ENCODE data around the gene CAGE1. TPM values are rescaled to one million over a fixed set of nuclear protein-coding genes. Genes with fewer than 3 reads are reported as not detected.

The CAGE1 gene
- total and polyA plus RNA-seq, 10 of the 15 experiments (the other 5 are each of a cell fraction or from before 2014, with no cell fraction given): 0.03 to 0.42 (median 0.08) TPM; not detected in 3

DNA sequence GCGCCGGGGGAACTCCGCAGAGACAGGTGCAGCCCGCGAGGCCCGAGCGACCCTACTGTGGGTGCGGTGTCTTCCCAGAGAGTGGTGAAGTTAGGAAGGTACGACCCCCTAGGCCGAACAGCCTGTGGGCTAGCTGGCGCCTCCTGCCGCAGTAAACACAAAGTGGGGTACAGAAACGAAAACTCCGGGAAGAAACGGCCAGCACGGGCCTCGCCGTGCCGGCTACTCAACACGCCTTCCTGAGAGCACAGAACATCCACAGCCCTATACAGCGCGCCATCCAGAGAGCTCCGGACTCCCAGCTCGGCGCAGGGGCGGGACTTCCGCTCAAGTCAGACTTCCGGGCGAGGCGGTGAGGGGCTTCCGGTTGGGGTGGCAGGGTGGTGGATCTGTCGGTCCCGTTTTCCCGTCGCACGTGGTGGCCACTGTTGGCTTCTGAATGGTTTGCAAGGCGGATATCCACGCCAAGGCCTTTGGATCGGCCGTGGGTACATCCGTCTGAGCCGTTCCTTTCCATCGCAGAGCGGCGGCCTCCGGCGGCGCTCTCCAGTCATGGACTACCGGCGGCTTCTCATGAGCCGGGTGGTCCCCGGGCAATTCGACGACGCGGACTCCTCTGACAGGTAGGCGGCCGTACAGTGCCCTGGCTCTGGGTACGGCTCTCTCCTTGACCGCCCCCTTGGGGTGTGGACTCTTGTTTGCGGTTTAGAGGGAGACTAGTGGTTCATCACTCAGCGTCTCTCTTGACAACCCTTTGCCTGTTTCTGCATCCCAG lies at the start of gene CAGE1, which contains the start of gene RIOK1 (continued):
- TF ChIP-seq SPI1 (IDR thresholded peaks at IDR 0.05; ENCODE audit: borderline replicate concordance, insufficient read depth, low read depth, low read length): peak; percentile 69; the same call in 1 of the 2 replicates
- no peak for TF ChIP-seq CBX3 (IDR thresholded peaks at IDR 0.05; ENCODE audit: borderline replicate concordance, low read depth)
- TF ChIP-seq ATF2 (IDR thresholded peaks at IDR 0.05; ENCODE audit: low read length): no peak
- TF ChIP-seq MEF2B (IDR thresholded peaks at IDR 0.05; ENCODE audit: partially characterized antibody, poor library complexity, severe bottlenecking): peak; percentile 9
- peak; percentile 86 for TF ChIP-seq DPF2 (IDR thresholded peaks at IDR 0.05)
- peak; percentile 97 for TF ChIP-seq POLR2A (IDR thresholded peaks at IDR 0.05; ENCODE audit: low read depth, low read length)
- no peak for TF ChIP-seq ZNF622 (IDR thresholded peaks at IDR 0.05)
- TF ChIP-seq EZH2 (IDR thresholded peaks at IDR 0.05; ENCODE audit: borderline replicate concordance, control insufficient read depth, low read depth, low read length): no peak
- TF ChIP-seq TCF12 (IDR thresholded peaks at IDR 0.05; ENCODE audit: low read depth, low read length): peak; percentile 83; the same call in 1 of the 2 replicates
- TF ChIP-seq NR2C2 (IDR thresholded peaks at IDR 0.05; ENCODE audit: borderline replicate concordance, control insufficient read depth, insufficient read length, low read depth): no peak
- no peak for TF ChIP-seq ESRRA (IDR thresholded peaks at IDR 0.05; ENCODE audit: low read length)
- 0 out of 2 replicates have a peak, but pooled peaks have one; percentile 29 for TF ChIP-seq STAT1 (conservative IDR thresholded peaks at IDR 0.05)
- no peak for TF ChIP-seq ZNF24 (IDR thresholded peaks at IDR 0.05)
- TF ChIP-seq NR2F1 (conservative IDR thresholded peaks at IDR 0.05): no peak
- no peak for TF ChIP-seq PRDM15 (CRISPR knock-in tag; IDR thresholded peaks at IDR 0.05)
- peak; percentile 95 for TF ChIP-seq RELA (IDR thresholded peaks at IDR 0.05; ENCODE audit: borderline replicate concordance, partially characterized antibody)
- no peak for TF ChIP-seq SIX5 (IDR thresholded peaks at IDR 0.05; ENCODE audit: low read depth, low read length, severe bottlenecking)
- TF ChIP-seq YY1 (IDR thresholded peaks at IDR 0.05; ENCODE audit: low read depth, low read length): peak; percentile 84
- peak; percentile 64; the same call in 1 of the 2 replicates for TF ChIP-seq TCF3 (IDR thresholded peaks at IDR 0.05; ENCODE audit: borderline replicate concordance, insufficient read depth, low read depth, low read length)
- TF ChIP-seq ATF7 (IDR thresholded peaks at IDR 0.05; ENCODE audit: low read depth): peak; percentile 68
- TF ChIP-seq KAT2A (conservative IDR thresholded peaks at IDR 0.05; ENCODE audit: control insufficient read depth, low read depth, low read length): no peak
- no peak for TF ChIP-seq CHD1 (IDR thresholded peaks at IDR 0.05; ENCODE audit: low read depth, low read length)
- peak; percentile 39 for TF ChIP-seq LARP7 (IDR thresholded peaks at IDR 0.05)
- 0 out of 2 replicates have a peak, but pooled peaks have one; percentile 46 for TF ChIP-seq NFYB (IDR thresholded peaks at IDR 0.05; ENCODE audit: insufficient read depth, low read depth, low read length)

Data from GM12878 (cell line).